GM19328 (cell line): ENCODE results near the gene IGSF6.
"Not testable (repeated sequence)": the region's sequence is repeated elsewhere in the genome, so short reads cannot be mapped to it uniquely, and the experiment has no call there.

Experiments used
- ATAC-seq: cut with Tn5 transposase; IDR thresholded peaks from one replicate; pipeline ENCODE4 v1.9.1; 2021; ENCODE audit warnings: mild to moderate bottlenecking, moderate library complexity; ENCODE audit not compliant: unreplicated experiment

IGSF6 gene

GRCh38 chr16:21654466-21654865 lies 2.1 kb upstream of the IGSF6 start:
- ATAC-seq, result no peak

GRCh38 chr16:21653571-21653970 lies 1.2 kb upstream of the IGSF6 start:
- ATAC-seq, result no peak

GRCh38 chr16:21651515-21651914 lies 893 bp downstream of the IGSF6 start:
- ATAC-seq, result no peak

GRCh38 chr16:21650521-21650920 lies 1.9 kb downstream of the IGSF6 start:
- no peak for ATAC-seq

- not testable (repeated sequence) for ATAC-seq
These were observed 2.5 kb downstream of the IGSF6 start for GRCh38 chr16:21649826-21650406.

- no peak for ATAC-seq
These were observed 4.7 kb downstream of the IGSF6 start for GRCh38 chr16:21647562-21648164.

- peak; percentile 86 for ATAC-seq
These were observed 5.5 kb downstream of the IGSF6 start for GRCh38 chr16:21646721-21647561.

GRCh38 chr16:21646091-21646490 lies 6.3 kb downstream of the IGSF6 start:
- no peak for ATAC-seq

- ATAC-seq, result no peak
These were observed 7.1 kb downstream of the IGSF6 start for GRCh38 chr16:21645261-21645721.

- ATAC-seq, result no peak
These were observed 7.7 kb downstream of the IGSF6 start for GRCh38 chr16:21644674-21645073.

GRCh38 chr16:21643785-21644184 lies 8.6 kb downstream of the IGSF6 start:
- ATAC-seq, result no peak

GRCh38 chr16:21642861-21643260 lies 9.5 kb downstream of the IGSF6 start:
- ATAC-seq, result no peak

GRCh38 chr16:21641916-21642315 lies 10.5 kb downstream of the IGSF6 start:
- ATAC-seq, result no peak

- ATAC-seq, result no peak
These were observed 12.9 kb downstream of the IGSF6 start for GRCh38 chr16:21639493-21639892.

- ATAC-seq, result no peak
These were observed 13.8 kb downstream of the IGSF6 start for GRCh38 chr16:21638573-21638975.

- ATAC-seq, result no peak
These were observed 15.1 kb downstream of the IGSF6 start for GRCh38 chr16:21637032-21637968.

- ATAC-seq, result not testable (repeated sequence)
These were observed 16.7 kb downstream of the IGSF6 start for GRCh38 chr16:21635694-21636093.

GRCh38 chr16:21634216-21634615 lies 18.2 kb downstream of the IGSF6 start:
- ATAC-seq, result no peak

GRCh38 chr16:21631951-21632575 lies 20.3 kb downstream of the IGSF6 start:
- not testable (repeated sequence) for ATAC-seq

GRCh38 chr16:21631376-21631775 lies 21.0 kb downstream of the IGSF6 start:
- ATAC-seq, result not testable (repeated sequence)
